IPS-18c (cell line): ENCODE results near the gene IL22RA2.

ENCODE experiments used
- H3K4me3 ChIP-seq: 2 replicates; pipeline ENCODE4 v1.7.0; 2013; ENCODE audit warnings: low read depth, mild to moderate bottlenecking, low read length, moderate library complexity; ENCODE audit not compliant: insufficient read depth
- H3K9me3 ChIP-seq: one replicate; pipeline ENCODE4 v1.6.1; 2013; ENCODE audit warnings: mild to moderate bottlenecking, low read length, moderate library complexity; ENCODE audit not compliant: control insufficient read depth, insufficient read depth

IL22RA2 gene

DNA sequence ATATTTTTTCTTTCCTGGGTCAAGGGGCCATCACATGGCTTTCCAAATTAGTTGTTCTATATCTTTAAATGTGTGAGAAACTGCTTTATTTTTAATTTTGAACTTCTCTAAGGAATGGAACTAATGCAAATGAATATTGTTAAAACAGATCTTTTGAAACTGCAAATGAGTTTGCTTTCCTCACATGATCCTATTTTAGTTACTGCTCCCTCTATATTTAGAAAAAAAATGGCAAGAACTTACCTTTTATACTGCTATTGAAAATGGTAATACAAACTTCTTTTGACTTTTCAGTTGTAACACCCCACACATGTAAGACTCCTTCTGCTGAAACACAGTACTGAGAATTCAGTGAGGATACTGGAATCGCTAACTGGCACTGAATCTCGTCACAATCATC lies 29.8 kb upstream of the IL22RA2 start:
- H3K9me3 ChIP-seq, result no peaks in the 10 kb centered on the region

DNA sequence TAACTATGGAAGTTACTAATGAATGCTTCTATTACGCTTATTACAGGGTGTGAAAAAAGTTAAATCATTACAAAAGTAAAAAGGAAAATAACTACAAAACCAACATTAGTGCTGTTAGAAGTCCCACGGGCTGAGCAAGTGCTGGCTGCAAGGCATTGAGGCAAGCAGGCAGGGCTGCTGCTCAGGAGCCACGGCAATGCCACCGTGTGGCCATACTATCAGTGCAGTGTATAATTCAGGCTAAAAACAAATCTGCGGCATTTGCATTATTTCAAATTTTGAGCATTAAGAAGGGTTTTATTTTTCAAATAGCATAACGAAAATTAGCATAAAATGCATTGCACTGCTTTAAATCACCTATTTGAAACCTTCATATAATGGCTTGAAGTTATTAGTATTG lies 28.6 kb upstream of the IL22RA2 start:
- Histone ChIP-seq H3K4me3 (no peak overlapping the region), H3K9me3 (no peaks in the 10 kb centered on the region)

More for the DNA sequence above, 29.8 kb upstream of the IL22RA2 start:
- H3K4me3 ChIP-seq, result no peak overlapping the region

DNA sequence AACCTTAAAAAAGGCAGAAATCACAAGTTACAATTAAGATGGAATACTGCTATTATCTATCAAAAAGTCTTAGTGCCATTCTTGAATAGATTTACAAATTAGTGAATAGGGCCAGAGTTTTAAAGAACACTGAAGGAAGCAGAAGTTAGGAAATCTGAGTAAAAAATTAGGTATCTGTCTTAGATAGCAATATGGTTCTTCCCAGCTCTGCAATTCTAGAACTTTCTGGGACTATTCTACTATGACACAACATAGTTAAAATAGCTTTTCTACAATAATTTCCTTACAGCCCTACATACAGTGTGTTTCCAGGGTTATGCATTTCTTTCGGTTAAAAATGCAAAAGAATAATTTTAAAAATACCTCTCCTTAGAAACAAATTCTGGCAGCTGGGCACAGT lies 27.6 kb upstream of the IL22RA2 start:
- H3K9me3 ChIP-seq, result no peaks in the 10 kb centered on the region

DNA sequence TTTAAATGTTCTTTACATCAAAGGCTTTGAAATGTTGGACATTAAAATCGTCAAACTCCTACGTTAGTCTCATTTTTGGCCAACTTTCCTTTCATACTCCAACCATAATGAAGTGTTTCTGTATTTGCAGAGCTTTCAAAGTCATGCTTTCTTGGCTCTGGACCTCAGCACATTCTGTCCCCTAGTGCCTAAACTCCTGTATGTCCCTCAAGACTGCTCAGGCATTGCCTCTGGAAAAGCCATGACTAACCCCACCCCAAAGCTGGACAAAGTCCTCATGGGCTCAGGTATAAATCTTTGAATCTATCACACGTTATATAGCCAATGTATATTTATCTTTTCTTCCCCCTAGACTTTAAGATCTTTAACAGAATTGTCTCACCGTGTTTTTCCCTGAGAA lies 26.8 kb upstream of the IL22RA2 start:
- Histone ChIP-seq H3K4me3 (no peak overlapping the region), H3K9me3 (no peaks in the 10 kb centered on the region)

More for the DNA sequence above, 27.6 kb upstream of the IL22RA2 start:
- H3K4me3 ChIP-seq, result no peak overlapping the region

DNA sequence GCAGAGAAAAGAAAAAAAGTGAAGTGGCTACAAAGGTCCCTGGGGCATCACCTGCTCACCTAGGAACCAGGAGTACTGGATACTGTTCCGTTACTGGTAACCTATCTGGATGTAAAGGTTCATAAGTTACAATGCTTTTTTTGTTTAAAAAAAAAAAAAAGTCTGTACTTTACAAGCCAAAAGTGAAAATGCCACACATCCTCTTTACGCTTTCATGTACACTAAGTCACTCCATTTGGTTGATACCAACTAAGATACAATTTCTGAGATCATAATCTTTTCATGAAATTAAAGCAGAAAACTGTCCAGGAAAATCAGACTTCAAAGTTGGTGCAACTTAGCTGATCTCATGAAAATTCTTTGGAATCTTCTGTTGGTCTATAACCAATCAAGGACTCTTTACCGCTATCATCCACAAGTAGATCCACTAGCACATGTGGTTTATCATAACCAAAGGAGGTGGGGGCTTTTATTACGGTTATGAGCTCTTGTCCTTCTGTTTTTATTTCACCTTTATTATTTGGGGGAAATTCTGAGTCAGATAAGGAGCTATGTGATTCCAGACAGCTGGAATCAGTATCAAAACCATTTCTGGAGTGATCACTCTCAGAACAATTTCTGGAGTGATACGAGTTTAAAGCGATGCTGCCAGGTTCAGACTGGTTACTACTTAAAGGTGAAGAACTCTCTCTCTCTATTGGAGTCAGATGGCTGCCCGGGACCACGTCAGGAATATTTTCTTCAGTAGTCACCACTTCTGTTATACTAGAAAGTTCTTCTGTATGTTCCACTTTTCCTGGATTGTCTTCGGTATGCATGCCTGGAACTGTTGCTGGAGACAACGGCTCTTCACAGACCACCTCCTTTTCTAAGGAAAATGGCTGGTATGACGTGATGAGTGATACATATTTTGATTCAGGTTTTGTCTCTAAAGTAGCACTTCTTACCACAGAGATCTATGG lies 24.5 kb upstream of the IL22RA2 start:
- Histone ChIP-seq H3K9me3 (no peaks in the 10 kb centered on the region), H3K4me3 (no peak overlapping the region)

DNA sequence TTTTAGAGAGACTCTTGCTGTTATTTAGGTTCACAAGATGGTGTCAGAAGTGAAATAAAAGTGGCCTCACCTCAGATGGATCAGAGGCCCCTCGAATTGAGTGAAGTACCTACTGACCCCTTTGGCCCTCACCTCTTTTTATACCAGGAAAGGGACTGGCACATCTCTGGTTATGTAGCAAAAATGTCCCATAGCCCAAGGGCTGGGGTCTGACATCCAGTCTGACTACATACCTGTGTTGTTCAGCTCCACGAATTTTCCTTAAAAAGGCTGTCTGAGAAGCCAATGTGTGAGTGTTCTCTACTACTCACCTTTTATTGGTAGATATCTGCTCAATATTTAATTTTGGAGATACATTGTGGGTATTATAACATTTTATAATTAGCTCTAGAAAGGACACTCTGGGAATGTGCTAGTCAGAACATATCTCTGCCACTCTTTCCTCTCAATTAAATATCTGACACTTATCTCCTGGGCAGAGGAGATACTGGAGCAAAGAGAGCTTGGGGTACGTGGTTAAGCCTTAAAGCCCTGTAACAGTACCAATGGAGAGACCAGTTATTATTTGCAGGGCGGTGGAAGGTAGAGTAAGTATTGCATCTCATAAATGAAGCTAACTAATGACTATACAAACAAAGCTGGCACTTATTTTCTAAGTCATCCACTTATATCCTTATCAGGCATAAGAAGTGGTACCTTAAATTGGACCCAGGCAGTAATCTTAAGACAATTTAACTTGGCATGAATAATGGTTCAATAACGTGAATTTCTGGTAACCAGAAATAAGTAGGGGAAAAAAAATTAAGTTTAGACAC lies 20.0 kb upstream of the IL22RA2 start:
- H3K9me3 ChIP-seq, result peaks cover 3% of the 10 kb centered on the region

DNA sequence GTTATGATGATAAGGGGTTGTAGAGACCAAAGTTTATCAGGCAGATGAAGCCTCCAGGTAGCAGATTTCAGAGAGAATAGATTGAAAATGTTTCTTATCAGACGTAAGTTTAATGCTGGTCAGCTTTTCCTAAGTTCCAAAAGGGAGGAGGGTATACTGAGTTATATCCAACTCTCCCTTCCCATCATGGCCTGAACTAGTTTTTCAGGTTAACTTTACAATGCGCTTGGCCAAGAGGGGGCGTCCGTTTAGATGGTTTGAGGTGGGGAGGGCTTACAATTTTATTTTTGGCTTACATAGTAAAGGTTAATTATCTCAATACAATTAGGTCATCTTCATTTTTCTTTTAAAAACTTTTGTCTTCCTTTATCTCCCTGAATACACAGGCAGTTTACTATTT lies 19.4 kb upstream of the IL22RA2 start:
- no peak overlapping the region for H3K4me3 ChIP-seq
- peaks cover 3% of the 10 kb centered on the region for H3K9me3 ChIP-seq

More for the DNA sequence above, 20.0 kb upstream of the IL22RA2 start:
- no peak overlapping the region for H3K4me3 ChIP-seq

DNA sequence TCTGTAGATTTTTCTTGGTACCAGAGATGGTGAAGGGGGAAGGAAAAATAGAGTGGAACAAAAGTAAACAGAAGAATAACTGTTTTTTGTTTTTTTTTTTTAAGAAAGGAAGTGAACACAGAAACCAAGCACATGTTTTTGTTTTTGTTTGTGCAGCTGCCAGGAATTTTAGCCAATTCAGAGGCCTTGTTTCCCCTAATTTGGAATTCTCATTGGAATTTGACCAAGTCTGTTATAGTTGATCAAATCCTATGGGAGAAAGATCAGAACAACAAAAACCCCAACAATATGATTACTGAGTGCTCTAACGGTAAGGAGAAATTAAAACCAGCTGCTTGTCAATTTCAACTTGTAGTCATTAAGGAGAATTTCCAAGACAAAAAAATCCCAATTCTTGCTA lies 18.2 kb upstream of the IL22RA2 start:
- no peak overlapping the region for H3K4me3 ChIP-seq
- peaks cover 3% of the 10 kb centered on the region for H3K9me3 ChIP-seq

DNA sequence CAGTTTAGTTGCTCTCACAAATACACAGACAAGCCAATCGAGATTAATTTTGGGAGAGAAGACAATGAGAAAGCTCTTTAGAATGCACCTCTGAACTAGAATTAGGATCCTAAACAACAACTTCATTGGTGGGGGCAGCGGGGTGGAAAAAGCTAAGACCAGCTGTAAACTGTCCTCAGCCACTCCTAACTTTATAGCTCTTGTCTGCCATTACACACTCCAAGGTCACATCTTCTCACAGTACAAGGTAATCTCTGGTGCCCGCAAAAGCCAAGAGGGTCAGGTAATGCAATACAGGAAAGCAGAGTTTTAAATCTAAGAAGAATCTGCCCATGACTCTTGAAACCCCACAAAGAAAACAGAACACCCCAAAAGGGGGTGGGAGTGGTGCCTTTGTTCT lies 17.8 kb upstream of the IL22RA2 start:
- no peak overlapping the region for H3K4me3 ChIP-seq
- peaks cover 4% of the 10 kb centered on the region for H3K9me3 ChIP-seq

DNA sequence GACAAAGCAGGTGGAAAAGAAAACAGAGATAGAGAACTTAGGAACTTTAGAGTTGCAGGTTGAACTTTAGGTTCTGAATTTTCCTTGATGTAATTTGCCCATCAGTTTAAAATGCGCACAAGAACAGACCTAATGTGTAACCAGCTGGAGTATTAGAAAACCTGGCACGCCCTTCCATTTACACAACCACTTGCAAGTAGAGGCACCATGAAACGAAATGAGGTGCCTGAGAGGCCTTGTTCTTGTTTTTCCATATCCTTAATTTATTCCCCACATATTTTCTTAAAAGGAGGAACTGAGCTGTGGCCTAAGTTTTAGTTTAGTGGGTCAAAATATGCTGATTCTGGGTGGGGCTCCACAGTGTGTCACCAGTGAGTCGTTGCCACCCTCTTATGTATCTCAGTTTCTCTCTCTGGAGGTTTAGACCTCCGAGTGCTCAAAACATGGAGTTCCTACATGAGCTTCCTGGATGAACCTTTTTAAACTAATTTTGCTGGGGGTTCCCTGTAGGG lies 17.2 kb upstream of the IL22RA2 start:
- no peak overlapping the region for H3K4me3 ChIP-seq
- H3K9me3 ChIP-seq, result peaks cover 10% of the 10 kb centered on the region

DNA sequence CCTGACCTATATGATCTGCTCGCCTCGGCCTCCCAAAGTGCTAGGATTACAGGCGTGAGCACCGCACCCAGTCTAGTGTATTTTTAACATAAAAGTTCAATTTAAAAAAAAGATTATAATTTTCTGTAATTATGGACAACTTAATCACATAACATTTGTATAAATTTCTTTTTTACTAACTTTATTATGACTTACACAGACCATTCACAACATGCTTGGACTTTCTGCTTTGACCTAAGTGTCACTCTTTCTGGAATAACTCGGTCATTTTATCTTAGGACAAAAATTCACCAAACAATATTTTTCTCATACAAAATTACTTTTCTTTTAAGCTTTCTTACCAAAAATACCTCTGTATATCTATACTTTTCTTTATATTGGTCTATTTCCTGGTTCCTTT lies 15.4 kb upstream of the IL22RA2 start:
- H3K9me3 ChIP-seq, result peaks cover 16% of the 10 kb centered on the region

DNA sequence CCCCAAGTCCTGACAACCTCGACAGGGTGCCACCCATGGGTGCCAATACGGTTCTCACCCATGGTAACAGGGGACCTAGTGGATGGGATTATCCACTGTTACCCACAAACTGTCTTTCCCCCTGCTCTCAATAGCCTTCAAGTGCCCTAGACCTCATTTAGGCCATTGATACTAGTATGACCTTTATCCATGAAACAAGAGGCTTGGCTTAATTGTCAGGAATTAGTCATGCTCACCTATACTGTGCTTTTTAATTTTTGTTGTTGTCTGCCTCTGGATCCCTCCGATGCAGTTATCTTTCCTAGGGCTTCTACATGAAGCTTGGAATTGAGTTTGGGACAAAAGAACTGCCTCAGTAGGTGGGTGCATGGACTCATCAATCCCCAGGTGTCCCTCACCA lies 11.8 kb upstream of the IL22RA2 start:
- no peak overlapping the region for H3K4me3 ChIP-seq
- H3K9me3 ChIP-seq, result peaks cover 20% of the 10 kb centered on the region

More for the DNA sequence above, 15.4 kb upstream of the IL22RA2 start:
- no peak overlapping the region for H3K4me3 ChIP-seq

DNA sequence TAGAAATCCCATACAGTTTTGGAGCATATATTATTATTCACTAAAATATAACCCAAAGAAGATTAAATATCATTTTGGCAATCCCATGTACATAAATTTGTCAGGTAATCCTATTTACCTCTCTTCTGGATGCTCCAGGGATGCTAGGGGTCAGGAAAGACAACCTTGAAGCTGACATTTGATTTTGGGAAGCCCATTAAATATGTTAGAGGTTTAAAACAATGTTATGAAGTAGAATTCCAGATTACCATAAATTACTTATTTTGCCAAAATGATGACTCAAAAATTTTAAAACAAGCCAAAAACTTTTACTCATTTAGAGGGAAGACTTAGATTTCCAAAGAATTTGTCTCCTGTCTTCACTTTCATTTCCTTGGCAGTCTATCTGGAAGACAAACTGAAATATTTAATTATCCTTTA lies 9.2 kb upstream of the IL22RA2 start:
- H3K4me3 ChIP-seq, result no peak overlapping the region
- peaks cover 22% of the 10 kb centered on the region for H3K9me3 ChIP-seq

DNA sequence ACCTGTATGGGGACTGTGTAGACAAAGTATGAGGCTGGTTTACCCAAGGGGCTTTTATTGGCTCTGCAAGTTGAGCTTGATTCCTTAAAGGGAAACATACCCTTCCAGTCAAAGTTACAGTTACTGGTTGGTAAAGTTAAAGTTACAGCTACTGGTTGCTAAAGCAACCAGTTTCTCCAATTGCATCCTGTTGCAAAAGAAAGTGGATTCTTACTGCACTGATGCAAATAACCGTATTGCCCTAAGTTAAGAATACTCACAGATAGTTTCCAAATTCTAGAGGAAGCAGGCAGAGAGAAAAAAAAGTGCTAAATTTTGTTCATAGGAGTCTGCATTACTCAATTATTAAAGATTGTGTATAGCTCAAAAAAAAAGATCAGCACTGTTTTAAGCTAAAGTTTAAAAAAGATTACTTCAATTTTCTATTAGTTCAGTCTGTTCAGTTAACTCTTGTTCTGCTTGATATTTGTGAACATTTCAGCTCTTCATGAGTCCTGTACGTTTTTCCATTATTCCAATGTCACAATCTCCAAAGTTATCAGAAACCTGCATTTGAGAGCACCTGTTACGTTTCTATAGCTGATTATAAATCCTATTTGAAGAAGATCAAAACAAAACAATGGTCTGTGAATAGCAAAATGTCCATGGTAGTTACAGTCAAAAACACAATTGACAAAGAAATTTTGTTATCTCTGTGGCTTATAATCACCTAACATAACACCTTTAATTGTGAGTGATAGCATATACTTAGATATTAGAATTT lies 8.6 kb upstream of the IL22RA2 start:
- Histone ChIP-seq H3K4me3 (no peak overlapping the region), H3K9me3 (peaks cover 22% of the 10 kb centered on the region)

DNA sequence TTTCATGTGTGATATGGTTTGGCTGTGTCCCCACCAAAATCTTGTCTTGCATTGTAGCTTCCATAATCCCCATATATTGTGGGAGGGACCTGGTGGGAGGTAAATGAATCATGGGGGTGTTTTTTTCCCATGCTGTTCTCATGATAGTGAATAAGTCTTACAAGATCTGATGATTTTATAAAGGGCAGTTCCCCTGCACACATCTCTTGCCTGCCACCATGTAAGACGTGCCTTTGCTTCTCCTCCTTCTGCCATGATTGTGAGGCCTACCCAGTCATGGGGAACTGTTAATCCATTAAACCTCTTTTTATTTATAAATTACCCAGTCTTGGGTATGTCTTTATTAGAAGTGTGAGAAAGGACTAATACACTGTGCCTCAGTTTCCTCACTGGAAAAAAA lies 4.2 kb upstream of the IL22RA2 start:
- H3K9me3 ChIP-seq, result peaks cover 9% of the 10 kb centered on the region
- H3K4me3 ChIP-seq, result no peak overlapping the region

DNA sequence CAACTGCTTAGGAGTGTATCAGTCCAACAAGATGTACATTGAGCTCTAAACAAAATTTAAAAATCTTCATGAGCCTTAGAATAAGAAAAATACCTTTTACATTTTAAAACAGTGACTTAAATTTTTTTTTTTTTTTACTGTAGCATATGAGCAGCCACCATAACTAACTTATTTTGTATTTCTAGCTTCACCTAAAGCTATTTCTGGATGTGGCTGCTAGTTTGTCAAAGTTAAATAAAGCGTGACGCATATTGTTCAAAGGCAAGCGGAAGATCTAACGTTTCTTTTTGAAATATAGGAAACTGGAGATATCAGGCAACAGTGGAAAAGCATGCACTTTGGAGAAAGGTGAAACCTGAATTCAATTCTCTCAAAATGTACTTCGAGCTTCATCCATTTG lies 3.3 kb upstream of the IL22RA2 start:
- Histone ChIP-seq H3K9me3 (peaks cover 7% of the 10 kb centered on the region), H3K4me3 (no peak overlapping the region)

DNA sequence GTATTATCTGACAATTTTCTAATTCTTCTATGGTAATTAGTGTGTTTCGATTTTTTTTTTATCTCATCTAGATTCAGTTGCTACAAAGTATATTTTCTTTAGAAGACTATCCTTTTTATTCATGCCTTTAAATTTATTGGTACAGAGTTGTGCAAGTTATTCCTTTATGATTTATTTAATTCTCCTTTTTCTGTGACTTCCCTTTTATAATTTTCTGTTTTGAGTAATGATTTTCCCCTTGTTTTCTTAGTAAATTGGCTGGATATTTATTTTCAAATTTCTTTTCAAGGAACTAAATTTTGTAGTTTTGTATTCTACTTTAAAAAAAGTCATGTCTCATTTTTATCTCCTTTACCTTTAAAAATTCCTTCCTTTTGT lies 2.4 kb upstream of the IL22RA2 start:
- Histone ChIP-seq H3K4me3 (no peak overlapping the region), H3K9me3 (peaks cover 5% of the 10 kb centered on the region)
